HEK293T (cell line): ENCODE results near the gene ANKRD11.

ENCODE experiments used
- ARNT ChIP-seq: fragments of 450-650 bp; IDR thresholded peaks from 2 replicates; pipeline ENCODE4 v1.6.1; 2017; ENCODE audit warnings: mild to moderate bottlenecking
- BHLHE40 ChIP-seq: fragments of 450-650 bp; IDR thresholded peaks from 2 replicates; pipeline ENCODE4 v1.6.1; 2016; ENCODE audit warnings: mild to moderate bottlenecking, moderate library complexity, borderline replicate concordance
- CTBP1 ChIP-seq: fragments of 450-650 bp; IDR thresholded peaks from 2 replicates; pipeline ENCODE4 v1.6.1; 2016; ENCODE audit warnings: borderline replicate concordance
- FOXK2 ChIP-seq: fragments of 450-650 bp; IDR thresholded peaks from 2 replicates; pipeline ENCODE4 v1.6.1; 2016; ENCODE audit warnings: mild to moderate bottlenecking
- FOXM1 ChIP-seq: fragments of 450-650 bp; IDR thresholded peaks from 2 replicates; pipeline ENCODE4 v1.6.1; 2017; ENCODE audit warnings: mild to moderate bottlenecking, borderline replicate concordance
- L3MBTL2 ChIP-seq: fragments of 450-650 bp; conservative IDR thresholded peaks from 2 replicates; pipeline ENCODE4 v1.6.1; 2016; ENCODE audit warnings: mild to moderate bottlenecking
- SP1 ChIP-seq: fragments of 450-650 bp; IDR thresholded peaks from 2 replicates; pipeline ENCODE4 v1.6.1; 2017
- SUZ12 ChIP-seq: fragments of 450-650 bp; IDR thresholded peaks from 2 replicates; pipeline ENCODE4 v1.6.1; 2016; ENCODE audit warnings: mild to moderate bottlenecking
- TARDBP ChIP-seq: fragments of 450-650 bp; IDR thresholded peaks from 2 replicates; pipeline ENCODE4 v1.6.1; 2016
- ZNF384 ChIP-seq: fragments of 450-650 bp; IDR thresholded peaks from 2 replicates; pipeline ENCODE4 v1.6.1; 2016

GRCh38 chr16:89264800-89265550 is 225.4 kb downstream of the ANKRD11 start:
- no peak for TF ChIP-seq SP1
- TF ChIP-seq TARDBP: no peak
- no peak for TF ChIP-seq SUZ12
- no peak for TF ChIP-seq ARNT
- TF ChIP-seq L3MBTL2: no peak
- TF ChIP-seq FOXM1: no peak
- no peak for TF ChIP-seq CTBP1
- no peak for TF ChIP-seq BHLHE40
- TF ChIP-seq ZNF384: no peak
- TF ChIP-seq FOXK2: no peak
